Epithelial cell of prostate (primary cell): Measurements from ENCODE around the gene PPP6R3.

Experiments used
- DNase-seq: peaks from one replicate; pipeline ENCODE4 v3.0.0-alpha.2; 2011; ENCODE audit warnings: low read depth, low spot score
- H3K27ac ChIP-seq: fragments of 450-650 bp; 2 replicates; pipeline ENCODE4 v1.5.1; 2017; ENCODE audit warnings: mild to moderate bottlenecking

PPP6R3 gene

DNA sequence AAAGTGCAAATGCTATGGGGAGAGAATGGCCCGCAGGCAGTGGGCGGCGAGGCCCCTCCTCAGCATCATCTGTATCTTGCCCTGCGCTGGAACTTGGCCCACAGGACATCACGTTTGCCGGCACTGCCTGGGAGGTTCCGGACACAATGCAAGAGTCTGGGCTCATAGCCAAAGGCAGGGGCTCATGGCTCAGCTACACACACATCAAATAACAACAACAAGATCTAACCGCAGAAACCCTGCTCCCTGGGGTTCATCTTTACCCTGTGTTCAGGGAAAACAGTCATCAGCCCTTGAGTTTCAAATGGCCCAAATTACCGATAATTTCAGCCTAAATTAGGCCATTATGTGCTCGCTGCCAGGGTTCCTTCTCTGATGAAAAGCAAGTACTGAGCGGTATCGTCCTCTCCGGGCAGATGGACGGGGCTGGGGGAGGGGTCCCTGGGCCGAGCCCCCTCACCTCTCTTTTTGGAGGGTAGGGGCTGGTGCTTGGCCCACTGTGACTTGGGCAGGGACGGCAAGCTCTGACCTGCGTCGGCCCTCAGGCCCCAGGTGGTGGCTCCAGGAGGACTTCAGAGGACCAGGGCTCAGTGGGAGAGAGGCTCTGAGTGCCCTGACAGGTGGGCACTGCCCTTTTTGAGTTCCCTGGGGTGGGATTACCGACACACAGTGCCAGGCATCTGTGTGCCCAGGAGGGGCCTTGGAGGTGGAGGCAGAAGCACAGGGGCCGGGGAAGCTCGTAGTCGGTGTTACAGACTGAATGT is 198.8 kb downstream of the PPP6R3 start:
- DNase-seq: peak; percentile 39

DNA sequence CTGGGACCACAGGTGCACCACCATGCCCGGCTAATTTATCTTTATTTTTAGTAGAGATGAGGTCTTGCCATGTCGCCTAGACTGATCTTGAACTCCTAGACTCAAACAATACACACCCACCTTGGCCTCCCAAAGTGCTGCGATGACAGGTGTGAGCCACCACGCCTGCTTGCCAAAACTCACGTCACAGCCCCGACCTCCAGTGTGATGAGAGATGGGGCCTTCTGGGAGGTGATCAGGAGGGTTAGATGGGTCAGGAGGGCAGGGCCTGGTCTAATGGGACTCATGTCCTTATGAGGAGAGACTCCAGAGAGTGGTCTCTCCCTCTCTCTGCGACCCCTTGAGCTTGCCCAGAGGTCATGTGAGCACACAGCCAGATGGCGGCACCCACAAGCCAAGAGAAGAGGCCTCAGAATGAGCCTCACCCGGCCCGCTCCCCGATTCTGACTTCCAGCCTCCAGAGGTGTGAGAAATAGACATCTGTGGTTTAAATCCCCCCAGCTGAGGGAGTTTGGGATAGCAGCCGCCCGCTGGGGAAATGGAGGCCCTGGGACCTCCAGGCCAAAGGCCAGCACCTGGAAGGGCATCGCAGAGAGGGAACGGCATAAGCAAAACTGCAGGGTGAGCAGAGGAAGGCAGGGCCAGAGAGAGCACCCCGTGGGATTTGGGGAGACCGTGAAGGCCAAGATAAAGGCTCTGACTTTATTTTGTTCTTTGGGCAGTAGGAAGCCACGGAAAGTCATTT is 199.7 kb downstream of the PPP6R3 start:
- DNase-seq: no peak
- H3K27ac ChIP-seq: no peak overlapping the region

More for the DNA sequence above, 198.8 kb downstream of the PPP6R3 start:
- no peak overlapping the region for H3K27ac ChIP-seq

DNA sequence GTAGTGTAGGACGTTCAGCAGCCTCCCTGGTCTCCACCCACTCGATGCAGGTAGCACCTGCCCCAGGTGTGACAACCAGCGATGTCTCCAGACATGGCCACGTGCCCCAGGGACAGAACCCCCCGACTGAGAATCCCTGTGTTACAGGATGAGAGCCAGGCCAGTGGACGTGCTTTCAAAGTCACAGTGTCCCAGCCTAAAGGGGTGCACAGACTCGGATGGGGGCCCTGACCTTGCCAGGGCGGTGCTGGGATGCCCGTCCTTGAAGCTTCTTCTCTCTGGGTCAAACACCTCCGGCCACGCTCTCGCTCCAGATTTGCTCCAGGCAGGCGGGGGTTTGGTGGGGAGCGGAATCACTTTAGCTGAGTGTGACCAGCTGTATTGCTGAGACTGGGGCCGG is 200.5 kb downstream of the PPP6R3 start:
- DNase-seq: no peak
- H3K27ac ChIP-seq: no peak overlapping the region

DNA sequence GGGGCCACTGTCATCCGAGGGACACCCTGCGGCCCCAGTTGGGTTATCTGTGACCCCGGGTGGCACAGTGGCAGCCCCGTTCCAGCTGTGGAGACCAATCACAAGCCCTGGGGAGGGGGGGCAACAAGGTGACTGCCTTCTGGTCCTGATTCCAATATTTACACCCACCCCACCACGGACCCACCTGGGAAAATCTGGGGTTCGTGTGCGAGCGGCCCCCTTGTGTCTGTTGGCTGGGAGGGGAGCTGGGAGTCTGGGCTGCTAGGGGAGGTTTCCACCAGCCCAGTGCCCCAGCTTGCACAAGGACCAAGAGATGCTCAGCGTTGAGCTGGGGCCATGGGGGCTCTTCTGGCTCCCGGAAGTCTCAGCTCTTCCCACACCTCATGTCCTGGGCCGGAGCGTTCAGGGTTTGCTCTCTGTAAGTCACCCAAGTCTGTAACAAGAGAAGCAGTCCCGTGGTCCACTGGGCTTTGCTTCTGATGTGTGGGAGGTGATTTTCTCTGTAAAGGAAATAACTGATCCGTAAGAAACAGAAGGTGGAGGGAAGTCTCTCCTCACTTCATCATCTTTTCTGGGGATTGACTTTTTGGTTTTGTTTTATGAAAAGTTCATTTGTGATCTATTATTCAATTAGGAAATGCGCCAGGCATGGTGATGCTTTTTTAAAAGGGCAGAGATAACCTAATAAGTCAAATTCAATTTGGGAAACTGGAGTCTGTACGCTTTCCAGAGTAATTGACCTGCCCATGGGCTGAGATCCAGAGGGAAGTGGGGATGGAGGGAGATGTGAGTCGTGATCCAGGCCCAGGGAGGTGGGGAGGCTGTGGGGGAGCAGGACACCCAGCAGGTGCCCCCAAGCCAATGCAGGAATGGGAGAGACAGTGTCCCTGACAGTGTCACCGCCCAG is 201.4 kb downstream of the PPP6R3 start:
- no peak overlapping the region for H3K27ac ChIP-seq
- DNase-seq: no peak

DNA sequence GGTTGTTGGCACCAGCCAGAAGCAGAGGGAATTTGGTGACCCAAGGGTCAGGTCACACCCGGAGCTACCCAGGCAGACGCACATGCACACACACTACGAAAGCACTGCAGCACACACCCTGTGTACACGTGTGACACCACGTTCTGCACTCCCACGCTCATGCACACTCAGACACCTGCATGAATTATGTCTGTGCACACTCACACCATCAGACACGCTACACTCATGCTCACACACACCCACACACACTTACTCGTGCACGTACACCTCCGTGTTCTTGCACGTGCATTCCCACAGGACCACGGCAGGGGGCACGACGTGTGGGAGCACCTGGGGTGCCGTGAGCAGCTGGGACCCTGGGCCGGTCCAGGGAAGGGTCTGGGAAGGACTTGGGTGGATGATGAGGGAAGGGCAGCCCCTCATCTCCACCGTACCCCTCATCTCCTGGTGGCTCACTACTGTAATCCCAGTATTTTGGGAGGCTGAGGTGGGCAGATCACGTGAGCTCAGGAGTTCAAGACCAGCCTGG is 203.0 kb downstream of the PPP6R3 start:
- no peak for DNase-seq

DNA sequence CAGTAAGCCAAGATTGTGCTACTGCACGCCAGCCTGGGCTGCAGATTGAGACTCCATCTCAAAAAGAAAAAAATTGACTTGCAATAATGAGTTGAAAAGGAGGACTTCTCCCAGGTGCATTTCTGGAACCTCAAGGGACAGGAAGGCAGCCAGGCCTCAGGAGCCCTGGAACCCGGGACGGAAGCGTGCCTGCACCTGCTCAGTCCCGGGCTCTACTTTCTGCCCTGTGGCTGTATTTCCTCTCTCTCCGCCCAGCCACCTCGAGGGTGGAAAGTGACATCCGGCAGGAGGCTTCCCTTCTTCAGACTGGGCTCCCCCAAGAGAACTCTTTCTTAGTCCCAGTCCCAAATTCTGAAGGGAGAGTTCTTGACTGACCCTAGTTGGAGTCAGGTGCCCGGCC is 203.6 kb downstream of the PPP6R3 start:
- no peak overlapping the region for H3K27ac ChIP-seq
- no peak for DNase-seq

More for the DNA sequence above, 203.0 kb downstream of the PPP6R3 start:
- H3K27ac ChIP-seq: no peak overlapping the region

DNA sequence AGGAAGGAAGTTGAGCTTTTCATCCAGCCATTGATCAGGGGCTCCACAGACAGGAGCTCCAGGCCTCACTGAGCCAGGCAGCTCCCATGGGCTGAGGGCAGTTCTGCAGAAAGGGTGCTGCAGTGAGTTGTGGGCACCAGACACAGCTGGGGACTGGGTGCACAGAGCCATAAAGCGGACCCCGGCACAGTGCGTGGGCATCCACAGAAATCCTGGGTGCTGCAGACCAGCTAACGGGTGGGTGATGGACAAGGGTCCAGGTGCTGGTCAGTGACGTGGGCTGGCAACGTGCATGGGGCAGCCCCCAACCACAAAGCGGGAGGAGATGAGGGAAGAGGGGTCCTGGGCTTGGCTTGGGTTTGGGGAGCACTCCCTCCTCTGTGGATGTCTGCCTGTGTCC is 204.4 kb downstream of the PPP6R3 start:
- H3K27ac ChIP-seq: no peak overlapping the region
- no peak for DNase-seq
